ENCODE measurements around the gene KCP.

KCP gene

GRCh38 chr7:128885370-128886187, 24.9 kb downstream of the KCP start:
- FAIRE-seq: no peak

- FAIRE-seq: no peak
Observed at GRCh38 chr7:128884561-128885369, 25.7 kb downstream of the KCP start.

GRCh38 chr7:128883622-128884448, 26.7 kb downstream of the KCP start:
- no peak for FAIRE-seq

- FAIRE-seq: no peak
Observed at GRCh38 chr7:128882134-128882533, 28.4 kb downstream of the KCP start.

GRCh38 chr7:128881458-128882125, 28.9 kb downstream of the KCP start:
- FAIRE-seq: no peak

- no peak for FAIRE-seq
Observed at GRCh38 chr7:128880791-128881457, 29.6 kb downstream of the KCP start.

GRCh38 chr7:128879939-128880746, 30.4 kb downstream of the KCP start:
- FAIRE-seq: no peak

GRCh38 chr7:128879461-128879938, 31.0 kb downstream of the KCP start:
- FAIRE-seq: no peak

GRCh38 chr7:128878226-128879105, 32.0 kb downstream of the KCP start:
- FAIRE-seq: no peak

- FAIRE-seq: no peak
Observed at GRCh38 chr7:128877756-128878120, 32.8 kb downstream of the KCP start.

GRCh38 chr7:128876978-128877755, 33.3 kb downstream of the KCP start:
- FAIRE-seq: no peak

- FAIRE-seq: no peak
Observed at GRCh38 chr7:128876586-128876977, 33.9 kb downstream of the KCP start.

- FAIRE-seq: no peak
Observed at GRCh38 chr7:128876127-128876526, 34.4 kb downstream of the KCP start.

GRCh38 chr7:128875523-128875948, 35.0 kb downstream of the KCP start:
- no peak for FAIRE-seq

GRCh38 chr7:128874140-128875031, 36.1 kb downstream of the KCP start:
- no peak for FAIRE-seq

GRCh38 chr7:128873234-128873633, 37.3 kb downstream of the KCP start:
- no peak for FAIRE-seq

- FAIRE-seq: no peak
Observed at GRCh38 chr7:128872394-128872824, 38.1 kb downstream of the KCP start.

- FAIRE-seq: no peak
Observed at GRCh38 chr7:128871050-128871449, 39.5 kb downstream of the KCP start.
